GM13976 (cell line): ENCODE results near the gene ZNF366.

Experiments used
- DNase-seq: peaks from one replicate; pipeline ENCODE4 v3.0.0; 2012; ENCODE audit warnings: low spot score
- in situ Hi-C: fragments of 300-500 bp; cut with MboI; formaldehyde crosslinking; loops from one replicate; pipeline ENCODE4 v1.12.0; 2022; ENCODE audit warnings: low sequenced_read_pairs, mixed read lengths, inconsistent platforms; ENCODE audit not compliant: unreplicated experiment
- TF ChIP-seq, protein P1 (sequence below): IDR thresholded peaks from 2 replicates; pipeline ENCODE4 v1.5.1; 2012; ENCODE audit warnings: borderline replicate concordance, mild to moderate bottlenecking; ENCODE audit not compliant: insufficient read depth; ENCODE audit errors: extremely low read depth, missing control alignments, control extremely low read depth

Gene ZNF366

DNA sequence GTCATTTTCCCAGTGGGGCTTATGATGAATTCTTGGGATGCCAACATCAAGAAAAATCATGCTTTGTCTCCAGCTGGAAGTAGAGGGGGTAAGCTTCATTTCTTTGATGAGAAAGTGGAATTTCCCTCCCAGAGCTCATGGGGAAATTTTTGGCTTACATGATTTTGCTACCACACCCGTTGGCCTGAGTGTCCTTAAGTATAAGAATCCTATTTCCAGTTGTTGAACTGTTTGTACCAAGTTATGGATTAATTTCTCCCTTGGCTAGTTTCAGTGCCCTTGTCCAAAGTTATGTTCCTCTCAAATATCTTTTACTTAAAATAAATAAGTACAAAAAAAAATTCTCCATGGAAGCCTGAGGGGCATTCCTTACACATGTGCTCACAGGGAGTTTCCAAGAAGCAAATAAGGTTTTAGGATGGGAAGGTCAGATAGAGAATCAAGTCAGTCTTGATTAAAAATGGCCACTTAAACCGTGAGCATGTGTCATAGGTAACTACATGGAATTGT is 104.8 kb downstream of the ZNF366 start:
- TF ChIP-seq, protein P1, sequence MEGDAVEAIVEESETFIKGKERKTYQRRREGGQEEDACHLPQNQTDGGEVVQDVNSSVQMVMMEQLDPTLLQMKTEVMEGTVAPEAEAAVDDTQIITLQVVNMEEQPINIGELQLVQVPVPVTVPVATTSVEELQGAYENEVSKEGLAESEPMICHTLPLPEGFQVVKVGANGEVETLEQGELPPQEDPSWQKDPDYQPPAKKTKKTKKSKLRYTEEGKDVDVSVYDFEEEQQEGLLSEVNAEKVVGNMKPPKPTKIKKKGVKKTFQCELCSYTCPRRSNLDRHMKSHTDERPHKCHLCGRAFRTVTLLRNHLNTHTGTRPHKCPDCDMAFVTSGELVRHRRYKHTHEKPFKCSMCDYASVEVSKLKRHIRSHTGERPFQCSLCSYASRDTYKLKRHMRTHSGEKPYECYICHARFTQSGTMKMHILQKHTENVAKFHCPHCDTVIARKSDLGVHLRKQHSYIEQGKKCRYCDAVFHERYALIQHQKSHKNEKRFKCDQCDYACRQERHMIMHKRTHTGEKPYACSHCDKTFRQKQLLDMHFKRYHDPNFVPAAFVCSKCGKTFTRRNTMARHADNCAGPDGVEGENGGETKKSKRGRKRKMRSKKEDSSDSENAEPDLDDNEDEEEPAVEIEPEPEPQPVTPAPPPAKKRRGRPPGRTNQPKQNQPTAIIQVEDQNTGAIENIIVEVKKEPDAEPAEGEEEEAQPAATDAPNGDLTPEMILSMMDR = no peak
- in situ Hi-C loops = no loop called here
- no peak for DNase-seq

DNA sequence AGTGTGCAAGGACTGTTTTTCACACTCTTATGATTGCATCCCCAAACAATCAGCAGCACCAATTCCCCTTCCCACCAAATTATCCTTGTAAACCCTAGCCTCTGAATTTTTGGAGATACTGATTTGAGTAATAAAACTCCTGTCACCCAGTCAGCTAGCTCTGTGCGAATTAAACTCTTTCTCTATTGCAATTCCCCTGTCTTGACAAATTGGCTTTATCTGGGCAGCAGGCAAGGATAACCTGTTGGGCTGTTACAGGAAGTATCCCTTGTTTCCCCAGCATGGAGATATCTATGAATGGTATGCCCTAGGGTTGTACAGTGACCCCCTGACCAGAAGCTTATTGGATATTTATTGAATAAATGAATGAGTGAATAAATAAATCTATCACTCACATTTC is 106.3 kb downstream of the ZNF366 start:
- in situ Hi-C loops = no loop called here
- TF ChIP-seq, protein P1 = no peak
- no peak for DNase-seq

DNA sequence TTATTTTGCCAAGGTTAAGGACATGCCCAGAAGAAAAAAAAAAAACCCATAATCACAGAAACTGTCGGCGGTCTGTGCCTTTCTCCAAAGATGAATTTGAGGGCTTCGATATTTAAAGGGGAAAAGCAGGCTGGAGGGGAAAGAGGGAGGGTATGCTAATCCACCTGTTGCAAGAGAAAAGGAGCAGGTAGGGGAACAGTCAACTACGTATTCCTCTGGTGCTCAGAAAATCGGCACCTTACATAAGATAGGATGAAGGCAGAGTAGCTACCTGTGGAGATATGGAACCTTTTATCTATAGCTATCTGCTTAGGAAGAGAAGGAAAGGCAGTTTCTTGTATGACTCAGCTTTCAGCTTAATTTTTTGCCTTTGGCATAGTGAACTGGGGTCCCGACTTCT is 109.4 kb downstream of the ZNF366 start:
- TF ChIP-seq, protein P1 = no peak
- in situ Hi-C loops = no loop called here
- DNase-seq = no peak

DNA sequence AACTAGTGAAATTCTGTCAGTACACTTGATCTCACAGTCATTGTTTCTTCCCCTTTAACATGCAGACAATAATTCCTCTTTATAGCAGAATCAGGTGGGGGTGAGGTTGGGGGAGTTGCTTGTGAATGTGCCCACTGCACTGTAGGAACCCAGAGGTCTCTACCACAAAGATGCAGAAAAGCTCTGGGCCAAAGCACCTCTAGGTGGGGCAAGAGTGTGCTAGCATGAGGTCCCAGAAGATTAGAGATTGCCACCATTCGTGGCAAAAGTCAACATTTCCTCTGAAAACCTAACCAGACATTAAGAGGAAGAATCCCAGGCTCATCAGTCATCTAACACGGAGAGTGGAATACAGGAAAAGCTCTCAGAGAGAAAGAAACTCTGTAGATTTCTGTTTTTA is 112.5 kb downstream of the ZNF366 start:
- peak; percentile 41 for DNase-seq
- in situ Hi-C loops = no loop called here

DNA sequence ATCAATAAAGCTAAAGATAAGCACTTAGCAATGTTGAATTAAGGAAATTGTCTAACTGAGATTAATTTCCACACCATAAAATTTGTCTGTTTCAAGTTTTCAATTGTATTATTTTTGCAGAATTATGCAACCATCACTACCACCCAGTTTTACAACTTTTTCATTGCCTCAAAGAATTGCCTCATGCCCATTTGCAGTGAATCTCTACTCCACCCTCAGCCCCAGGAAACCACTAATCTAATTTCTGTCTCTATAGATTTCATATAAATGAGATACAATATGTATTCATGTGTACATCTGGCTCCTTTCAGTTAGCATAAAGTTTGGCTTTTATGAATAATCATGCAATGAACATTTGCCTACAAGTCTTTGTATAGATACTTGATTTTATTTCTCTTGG is 114.2 kb downstream of the ZNF366 start:
- TF ChIP-seq, protein P1 = no peak
- no peak for DNase-seq
- in situ Hi-C loops = no loop called here

More for the DNA sequence above, 112.5 kb downstream of the ZNF366 start:
- TF ChIP-seq, protein P1 = peak; percentile 63
